SJCRH30 (cell line): ENCODE data around the gene PICK1. TPM values are rescaled to one million over a fixed set of nuclear protein-coding genes. Genes with fewer than 3 reads are reported as not detected.
"Not testable (repeated sequence)": the region's sequence is repeated elsewhere in the genome, so short reads cannot be mapped to it uniquely, and the experiment has no call there.

Experiments used
- DNase-seq, 2 experiments: peaks; one replicate each; pipeline ENCODE4 v3.0.0-alpha.2; 2015 to 2020
- H3K27ac ChIP-seq: fragments of 250-450 bp; sonication (Bioruptor Pico); 2 replicates; pipeline ENCODE4 v1.5.1; 2020; ENCODE audit warnings: mild to moderate bottlenecking, moderate library complexity
- H3K27me3 ChIP-seq: fragments of 250-450 bp; sonication (Bioruptor Pico); 2 replicates; pipeline ENCODE4 v1.5.1; 2020; ENCODE audit warnings: mild to moderate bottlenecking, moderate library complexity
- H3K36me3 ChIP-seq: fragments of 250-450 bp; sonication (Bioruptor Pico); 2 replicates; pipeline ENCODE4 v1.5.1; 2020; ENCODE audit warnings: mild to moderate bottlenecking, moderate library complexity
- H3K4me1 ChIP-seq: fragments of 250-450 bp; sonication (Bioruptor Pico); 2 replicates; pipeline ENCODE4 v1.5.1; 2020; ENCODE audit warnings: mild to moderate bottlenecking, moderate library complexity
- H3K4me3 ChIP-seq: fragments of 250-450 bp; sonication (Bioruptor Pico); 2 replicates; pipeline ENCODE4 v1.5.1; 2020; ENCODE audit warnings: mild to moderate bottlenecking, moderate library complexity
- H3K9me3 ChIP-seq: fragments of 250-450 bp; sonication (Bioruptor Pico); replicated peaks from 2 replicates; pipeline ENCODE4 v1.5.1; 2020; ENCODE audit warnings: mild to moderate bottlenecking, moderate library complexity
- total RNA-seq: library from RNA; depleted of rRNA; stranded (reverse); fragments of >200 nt; shearing (Covaris generic); gene quantifications from 2 replicates; pipeline ENCODE4 v1.2.3, GENCODE V29; 2014

Gene PICK1
- total RNA-seq, 1 experiment from 2014 or later, result 0.45 TPM

- H3K4me3 ChIP-seq, result no peak overlapping the region
- H3K9me3 ChIP-seq, result no peaks in the 10 kb centered on the region
- H3K27ac ChIP-seq, result no peak overlapping the region
- H3K27me3 ChIP-seq, result no peaks in the 10 kb centered on the region
- DNase-seq, result no peak
- H3K36me3 ChIP-seq, result no peaks in the 10 kb centered on the region
- H3K4me1 ChIP-seq, result peaks cover 8% of the 10 kb centered on the region; the same call in 1 of the 2 replicates
These were observed 16.2 kb downstream of the PICK1 start for GRCh38 chr22:38073150-38074130.

GRCh38 chr22:38074181-38075104, 17.2 kb downstream of the PICK1 start:
- H3K9me3 ChIP-seq, result no peaks in the 10 kb centered on the region
- H3K4me1 ChIP-seq, result peaks cover 6% of the 10 kb centered on the region; the same call in 1 of the 2 replicates
- no peak overlapping the region for H3K4me3 ChIP-seq
- H3K27me3 ChIP-seq, result no peaks in the 10 kb centered on the region
- H3K27ac ChIP-seq, result no peak overlapping the region
- DNase-seq, result peak in 1 of 2 experiments; percentile 1
- no peaks in the 10 kb centered on the region for H3K36me3 ChIP-seq

GRCh38 chr22:38075105-38075825, 18.1 kb downstream of the PICK1 start:
- no peak overlapping the region for H3K4me3 ChIP-seq
- no peak for DNase-seq
- peaks cover 3% of the 10 kb centered on the region; the same call in 1 of the 2 replicates for H3K4me1 ChIP-seq
- no peaks in the 10 kb centered on the region for H3K36me3 ChIP-seq
- 0 out of 2 replicates have a peak, but pooled peaks cover 2% of the 10 kb centered on the region for H3K27me3 ChIP-seq
- H3K27ac ChIP-seq, result no peak overlapping the region
- no peaks in the 10 kb centered on the region for H3K9me3 ChIP-seq

- H3K4me3 ChIP-seq, result no peak overlapping the region
- H3K27me3 ChIP-seq, result 0 out of 2 replicates have a peak, but pooled peaks cover 3% of the 10 kb centered on the region
- H3K36me3 ChIP-seq, result no peaks in the 10 kb centered on the region
- DNase-seq, result no peak
- peaks cover 3% of the 10 kb centered on the region; the same call in 1 of the 2 replicates for H3K4me1 ChIP-seq
- no peaks in the 10 kb centered on the region for H3K9me3 ChIP-seq
- H3K27ac ChIP-seq, result no peak overlapping the region
These were observed 18.8 kb downstream of the PICK1 start for GRCh38 chr22:38075961-38076360.

- Histone ChIP-seq H3K36me3 (no peaks in the 10 kb centered on the region), H3K4me1 (peaks cover 3% of the 10 kb centered on the region; the same call in 1 of the 2 replicates), H3K27me3 (0 out of 2 replicates have a peak, but pooled peaks cover 3% of the 10 kb centered on the region), H3K9me3 (no peaks in the 10 kb centered on the region), H3K4me3 (no peak overlapping the region), H3K27ac (no peak overlapping the region)
- no peak for DNase-seq
These were observed 19.9 kb downstream of the PICK1 start for GRCh38 chr22:38077096-38077495.

- no peak for DNase-seq
- 0 out of 2 replicates have a peak, but pooled peaks cover 3% of the 10 kb centered on the region for H3K27me3 ChIP-seq
- peaks cover 3% of the 10 kb centered on the region; the same call in 1 of the 2 replicates for H3K4me1 ChIP-seq
- no peak overlapping the region for H3K27ac ChIP-seq
- H3K9me3 ChIP-seq, result no peaks in the 10 kb centered on the region
- no peak overlapping the region for H3K4me3 ChIP-seq
- no peaks in the 10 kb centered on the region for H3K36me3 ChIP-seq
These were observed 20.4 kb downstream of the PICK1 start for GRCh38 chr22:38077595-38077994.

GRCh38 chr22:38078046-38078840, 21.0 kb downstream of the PICK1 start:
- H3K27ac ChIP-seq, result no peak overlapping the region
- no peaks in the 10 kb centered on the region for H3K36me3 ChIP-seq
- 0 out of 2 replicates have a peak, but pooled peaks cover 3% of the 10 kb centered on the region for H3K27me3 ChIP-seq
- H3K9me3 ChIP-seq, result no peaks in the 10 kb centered on the region
- peaks cover 3% of the 10 kb centered on the region; the same call in 1 of the 2 replicates for H3K4me1 ChIP-seq
- DNase-seq, result no peak
- no peak overlapping the region for H3K4me3 ChIP-seq

- not testable (repeated sequence) for H3K4me1 ChIP-seq, H3K27ac ChIP-seq, H3K36me3 ChIP-seq, H3K9me3 ChIP-seq, H3K4me3 ChIP-seq, DNase-seq, H3K27me3 ChIP-seq
These were observed 22.0 kb downstream of the PICK1 start for GRCh38 chr22:38079208-38079607.

- peaks cover 12% of the 10 kb centered on the region for H3K4me1 ChIP-seq
- H3K27ac ChIP-seq, result no peak overlapping the region
- no peak overlapping the region for H3K4me3 ChIP-seq
These were observed 22.6 kb downstream of the PICK1 start for GRCh38 chr22:38079804-38080203.

GRCh38 chr22:38080474-38080849, 23.3 kb downstream of the PICK1 start:
- Histone ChIP-seq H3K9me3 (no peaks in the 10 kb centered on the region), H3K4me1 (peaks cover 15% of the 10 kb centered on the region), H3K27ac (no peak overlapping the region), H3K4me3 (no peak overlapping the region), H3K27me3 (0 out of 2 replicates have a peak, but pooled peaks cover 3% of the 10 kb centered on the region), H3K36me3 (no peaks in the 10 kb centered on the region)
- DNase-seq, result no peak

More at GRCh38 chr22:38079804-38080203, 22.6 kb downstream of the PICK1 start:
- Histone ChIP-seq H3K9me3 (no peaks in the 10 kb centered on the region), H3K36me3 (no peaks in the 10 kb centered on the region), H3K27me3 (0 out of 2 replicates have a peak, but pooled peaks cover 3% of the 10 kb centered on the region)
- no peak for DNase-seq

- H3K27me3 ChIP-seq, result 0 out of 2 replicates have a peak, but pooled peaks cover 3% of the 10 kb centered on the region
- peak; percentile 48 to 56 for DNase-seq
- no peak overlapping the region for H3K27ac ChIP-seq
- H3K9me3 ChIP-seq, result no peaks in the 10 kb centered on the region
- peaks cover 14% of the 10 kb centered on the region for H3K4me1 ChIP-seq
- no peaks in the 10 kb centered on the region for H3K36me3 ChIP-seq
- H3K4me3 ChIP-seq, result peak overlapping the region; percentile 20
These were observed 23.8 kb downstream of the PICK1 start for GRCh38 chr22:38080850-38081635.

- Histone ChIP-seq H3K4me1 (peaks cover 14% of the 10 kb centered on the region), H3K27ac (no peak overlapping the region), H3K4me3 (peak overlapping the region; percentile 20), H3K27me3 (0 out of 2 replicates have a peak, but pooled peaks cover 3% of the 10 kb centered on the region), H3K9me3 (no peaks in the 10 kb centered on the region), H3K36me3 (no peaks in the 10 kb centered on the region)
- no peak for DNase-seq
These were observed 24.4 kb downstream of the PICK1 start for GRCh38 chr22:38081636-38081940.
